Breast epithelium (tissue), 3 donors: Measurements from ENCODE around the gene CAB39.

Experiments
- CTCF ChIP-seq, 3 donors: fragments of 450-650 bp; IDR thresholded peaks; one replicate each; pipeline ENCODE4 v1.5.1; 2016 to 2017; ENCODE audit warnings: antibody characterized with exemption in 3 of 3, mild to moderate bottlenecking in 3 of 3, moderate library complexity in 3 of 3
- POLR2AphosphoS5 ChIP-seq, 3 donors: sonication (generic); formaldehyde crosslinking; IDR thresholded peaks; one replicate each; pipeline ENCODE4 v1.6.1; 2017; ENCODE audit warnings: antibody characterized with exemption in 3 of 3

- TF ChIP-seq CTCF (IDR thresholded peaks at IDR 0.05): no peak
- TF ChIP-seq POLR2AphosphoS5 (IDR thresholded peaks at IDR 0.05): no peak
Measured at GRCh38 chr2:230680463-230681170, 32.0 kb upstream of the CAB39 start.
